HG02973 (cell line): ENCODE results near the gene HOMEZ.
"Not testable (repeated sequence)": the region's sequence is repeated elsewhere in the genome, so short reads cannot be mapped to it uniquely, and the experiment has no call there.

Source experiments
- ATAC-seq: cut with Tn5 transposase; IDR thresholded peaks from one replicate; pipeline ENCODE4 v1.9.1; 2021; ENCODE audit warnings: moderate library complexity; ENCODE audit not compliant: unreplicated experiment

Gene HOMEZ

GRCh38 chr14:23286020-23286901 lies at the start of gene HOMEZ:
Gene HOMEZ (minus strand): TSS chr14:23286132. CDS start chr14:23285952, 180 bp downstream.
- ATAC-seq, result peak; percentile 95

GRCh38 chr14:23335623-23336022 lies 49.7 kb upstream of the HOMEZ start:
- no peak for ATAC-seq

- no peak for ATAC-seq
Measured at GRCh38 chr14:23327947-23328744, 42.2 kb upstream of the HOMEZ start.

- ATAC-seq, result no peak
Measured at GRCh38 chr14:23326491-23327332, 40.8 kb upstream of the HOMEZ start.

GRCh38 chr14:23325746-23326145 lies 39.8 kb upstream of the HOMEZ start:
- ATAC-seq, result not testable (repeated sequence)

GRCh38 chr14:23324993-23325392 lies 39.1 kb upstream of the HOMEZ start:
- no peak for ATAC-seq

GRCh38 chr14:23324455-23324846 lies 38.5 kb upstream of the HOMEZ start:
- no peak for ATAC-seq

- no peak for ATAC-seq
Measured at GRCh38 chr14:23323838-23324454, 38.0 kb upstream of the HOMEZ start.

- ATAC-seq, result no peak
Measured at GRCh38 chr14:23322568-23323517, 36.9 kb upstream of the HOMEZ start.

- ATAC-seq, result peak; percentile 5
Measured at GRCh38 chr14:23321572-23322547, 35.9 kb upstream of the HOMEZ start.

- ATAC-seq, result peak; percentile 88
Measured at GRCh38 chr14:23320584-23321571, 34.9 kb upstream of the HOMEZ start, which contains the start of gene PABPN1. Gene PABPN1 (plus strand): TSS chr14:23321457. CDS start chr14:23321470, 13 bp downstream.

GRCh38 chr14:23319746-23320583 lies 34.0 kb upstream of the HOMEZ start:
- ATAC-seq, result no peak

- no peak for ATAC-seq
Measured at GRCh38 chr14:23316300-23316699, 30.4 kb upstream of the HOMEZ start.

- ATAC-seq, result no peak
Measured at GRCh38 chr14:23310546-23310945, 24.6 kb upstream of the HOMEZ start.

- no peak for ATAC-seq
Measured at GRCh38 chr14:23308721-23309445, 23.0 kb upstream of the HOMEZ start.
